Activated CD4-positive, alpha-beta T cell treated with anti-CD3 and anti-CD28 coated beads for 1 hour (primary cell): Measurements from ENCODE around the gene SMARCC2.
"Not testable (repeated sequence)": the region's sequence is repeated elsewhere in the genome, so short reads cannot be mapped to it uniquely, and the experiment has no call there.

Source experiments
- DNase-seq: peaks from one replicate; pipeline ENCODE4 v3.0.0-alpha.2; 2020

Gene SMARCC2

GRCh38 chr12:56162468-56163290 is 26.6 kb downstream of the SMARCC2 start:
- DNase-seq: no peak

DNA sequence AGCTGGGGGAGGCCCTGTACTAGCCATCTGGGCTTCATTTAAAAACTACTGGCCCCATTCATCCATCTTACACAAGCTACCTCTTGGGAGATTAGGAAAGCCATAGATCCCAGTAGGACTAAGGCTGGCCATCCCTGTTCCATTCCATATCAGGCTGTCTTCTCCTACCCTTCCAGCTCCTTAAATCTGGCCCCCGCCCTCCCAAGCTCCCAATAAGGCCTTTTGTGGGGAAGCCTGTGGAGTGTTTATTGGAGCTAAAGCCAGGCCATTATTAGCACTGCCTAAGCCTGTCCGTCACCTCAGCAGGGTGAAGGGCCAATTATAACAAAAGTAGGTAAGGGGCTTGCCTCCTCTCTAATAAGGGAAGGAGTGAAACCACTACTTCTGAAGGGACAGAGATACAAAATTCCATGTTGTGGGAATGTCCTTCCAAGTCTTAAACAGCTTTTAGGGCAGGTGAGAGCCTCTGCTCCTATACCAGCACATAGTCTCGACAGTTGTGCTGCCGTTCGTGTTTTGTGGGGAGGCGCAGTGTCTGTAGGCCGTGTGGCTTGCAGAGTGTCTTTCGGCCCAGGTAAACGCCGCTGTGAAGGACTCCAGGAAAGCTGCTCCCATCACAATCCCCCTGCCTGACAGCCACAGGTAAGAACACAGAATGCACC is 27.5 kb downstream of the SMARCC2 start:
- no peak for DNase-seq

- DNase-seq: no peak
Observed at GRCh38 chr12:56160894-56161689, 28.2 kb downstream of the SMARCC2 start.

DNA sequence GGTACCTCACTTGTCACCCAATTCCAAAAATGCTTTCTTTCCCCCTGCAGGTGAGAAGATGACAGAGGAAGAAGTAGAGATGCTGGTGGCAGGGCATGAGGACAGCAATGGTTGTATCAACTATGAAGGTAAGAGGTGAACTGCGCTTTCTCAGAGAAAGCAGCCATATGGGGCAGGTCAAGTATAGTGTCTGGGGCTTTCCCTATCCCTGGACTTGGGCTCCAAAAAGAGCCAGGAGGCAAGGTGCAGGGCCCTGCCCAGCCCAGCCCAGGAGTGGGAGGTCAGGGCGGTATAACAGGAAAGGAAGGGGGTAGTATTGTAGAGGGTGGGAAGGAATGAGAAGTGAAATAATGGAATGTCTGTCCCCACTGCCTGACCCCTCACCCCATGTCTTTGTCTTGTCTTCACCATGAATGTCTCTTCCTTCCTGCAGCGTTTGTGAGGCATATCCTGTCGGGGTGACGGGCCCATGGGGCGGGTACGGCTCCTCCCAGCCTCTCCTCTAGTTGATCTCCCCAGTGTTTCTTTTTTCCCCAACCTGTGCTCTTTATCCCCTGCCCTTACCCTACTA is 29.0 kb downstream of the SMARCC2 start:
- peak; percentile 45 for DNase-seq

GRCh38 chr12:56159482-56160192 is 29.6 kb downstream of the SMARCC2 start:
- DNase-seq: no peak

GRCh38 chr12:56158926-56159461 is 30.3 kb downstream of the SMARCC2 start:
- no peak for DNase-seq

DNA sequence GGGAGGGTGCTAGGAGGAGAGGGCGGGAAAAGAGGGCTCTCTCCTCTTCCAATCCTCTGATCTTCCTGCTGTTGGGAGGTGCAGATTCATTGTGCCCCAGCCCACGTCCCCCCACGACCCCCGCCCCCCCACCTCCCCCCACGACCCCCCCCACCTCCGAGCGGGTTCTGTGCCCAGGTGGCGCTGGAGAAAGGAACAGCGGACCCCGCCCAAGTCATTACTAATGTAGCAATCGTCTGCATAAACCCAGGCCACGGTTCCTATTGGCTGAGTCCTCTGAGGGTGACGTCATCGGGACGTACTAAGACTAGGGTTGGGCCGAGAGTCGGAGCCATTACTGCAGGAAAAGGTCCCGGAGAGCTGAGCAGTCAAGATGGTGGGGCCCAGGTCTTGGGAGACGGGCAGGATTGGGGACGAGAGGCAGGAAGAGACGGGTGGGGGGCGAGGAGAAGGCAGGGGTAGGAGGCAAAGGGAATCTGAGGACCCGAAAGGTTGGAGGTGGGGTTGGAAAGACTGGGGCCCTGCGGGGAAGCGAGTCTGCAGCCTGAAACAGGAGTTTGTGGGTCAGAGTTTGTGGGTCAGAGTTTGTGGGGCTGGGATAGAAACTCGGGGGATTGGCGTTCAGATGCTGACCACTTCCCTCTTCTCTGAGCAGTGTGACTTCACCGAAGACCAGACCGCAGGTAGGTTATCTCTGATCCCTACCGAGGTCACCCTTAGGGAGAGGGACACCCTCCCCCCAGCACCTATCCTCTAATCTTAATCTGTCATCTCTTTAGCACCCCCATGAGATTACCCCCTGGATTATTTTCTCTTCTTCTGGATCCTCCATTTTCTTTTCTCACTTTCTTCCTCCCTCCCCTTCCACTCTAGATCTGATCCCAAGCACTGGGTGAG is 31.0 kb downstream of the SMARCC2 start, which contains the start of gene MYL6:
TSS of gene MYL6 (plus strand) at position 331 of the 897 bp plus-strand sequence. CDS start at position 374, 43 bp downstream.
- DNase-seq: peak; percentile 84

GRCh38 chr12:56157201-56158028 is 31.9 kb downstream of the SMARCC2 start:
- peak; percentile 40 for DNase-seq

- DNase-seq: not testable (repeated sequence)
Observed at GRCh38 chr12:56156464-56157200, 32.7 kb downstream of the SMARCC2 start.

- no peak for DNase-seq
Observed at GRCh38 chr12:56155256-56155845, 33.9 kb downstream of the SMARCC2 start.

DNA sequence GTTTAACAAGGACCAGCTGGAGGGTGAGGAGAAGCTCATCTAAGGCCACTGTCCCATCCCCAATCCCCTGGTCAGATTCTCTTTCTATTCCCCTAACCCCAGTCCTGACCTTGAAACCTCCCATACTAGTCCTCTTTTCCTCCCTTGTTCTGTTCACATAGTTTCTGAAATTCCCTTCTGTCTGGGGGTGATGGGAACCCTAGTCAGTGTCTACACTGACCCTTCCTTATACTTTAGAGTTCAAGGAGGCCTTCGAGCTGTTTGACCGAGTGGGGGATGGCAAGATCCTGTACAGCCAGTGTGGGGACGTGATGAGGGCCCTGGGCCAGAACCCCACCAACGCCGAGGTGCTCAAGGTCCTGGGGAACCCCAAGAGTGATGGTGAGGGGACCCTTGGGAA is 34.5 kb downstream of the SMARCC2 start:
- DNase-seq: no peak

- DNase-seq: no peak
Observed at GRCh38 chr12:56154246-56154771, 35.0 kb downstream of the SMARCC2 start.

- DNase-seq: no peak
Observed at GRCh38 chr12:56153678-56154065, 35.6 kb downstream of the SMARCC2 start.

DNA sequence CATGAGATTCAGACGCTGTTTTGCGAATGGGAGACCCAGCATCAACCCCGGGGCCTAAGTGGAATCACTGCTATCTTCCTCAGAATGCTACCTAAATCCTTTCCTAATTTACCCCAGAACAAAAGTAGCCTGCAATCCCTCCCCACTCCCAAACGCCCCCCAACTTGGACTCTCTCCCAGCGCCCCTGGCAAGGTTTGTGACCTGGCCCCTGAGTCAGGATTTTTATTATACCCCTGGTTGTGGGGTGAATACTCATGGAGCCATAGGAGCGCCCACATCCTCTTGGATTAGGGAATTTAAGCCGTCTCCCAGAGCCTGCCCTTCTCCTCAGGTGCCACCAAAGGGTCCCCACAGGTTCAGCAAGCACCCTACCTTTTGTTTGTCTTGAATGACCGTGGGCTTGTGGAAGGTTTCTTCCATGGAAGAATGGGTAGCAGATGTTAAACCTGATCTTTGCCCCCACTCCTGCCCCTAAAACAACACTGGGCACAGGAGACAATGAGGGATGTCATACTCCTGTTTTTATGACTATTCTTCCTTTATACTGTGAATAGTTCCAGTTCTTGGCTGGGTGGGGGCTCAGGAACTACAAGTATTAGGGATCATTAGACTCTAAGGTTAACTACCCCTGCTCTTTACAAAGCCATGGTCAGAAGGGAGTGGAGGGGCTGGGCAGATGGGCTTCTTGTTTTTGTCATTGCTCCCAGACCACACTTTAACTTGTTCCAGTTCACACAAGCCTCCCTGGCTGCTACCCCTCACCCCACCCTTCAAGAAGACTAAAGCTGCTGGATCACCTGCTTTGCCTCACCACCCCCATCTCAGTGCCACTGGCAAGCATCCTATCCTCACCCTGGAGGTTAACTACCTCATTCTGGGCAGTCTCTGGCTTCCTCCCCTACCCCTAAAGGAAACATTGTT is 36.3 kb downstream of the SMARCC2 start:
- DNase-seq: no peak

- DNase-seq: peak; percentile 90
Observed at GRCh38 chr12:56152132-56152755, 37.0 kb downstream of the SMARCC2 start, which contains the start of gene MYL6B. MYL6B (plus strand) TSS chr12:56152587; CDS start chr12:56153919, 1,332 bp downstream.

DNA sequence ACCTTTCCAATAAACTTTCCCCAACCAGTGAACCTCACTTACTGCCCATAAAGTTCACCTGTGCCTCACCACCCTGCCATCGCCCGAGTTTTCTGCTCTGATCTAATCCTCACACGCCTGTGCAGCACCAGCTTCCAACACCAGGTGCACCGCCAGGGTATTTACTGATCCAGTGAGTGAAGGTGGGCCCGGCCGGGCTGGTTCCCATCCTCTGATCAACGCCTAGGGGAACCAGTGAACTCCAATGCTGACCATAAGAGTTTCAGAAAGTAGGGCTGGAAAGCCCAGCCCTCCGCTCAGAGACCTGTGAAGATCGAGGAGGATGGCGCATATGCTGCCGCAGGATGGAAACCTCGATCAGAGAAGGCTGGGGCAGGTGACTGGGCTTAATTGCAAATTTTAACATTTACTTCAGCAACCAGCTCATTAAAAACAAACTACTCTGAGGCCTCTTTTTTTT is 37.6 kb downstream of the SMARCC2 start:
- DNase-seq: peak; percentile 46

DNA sequence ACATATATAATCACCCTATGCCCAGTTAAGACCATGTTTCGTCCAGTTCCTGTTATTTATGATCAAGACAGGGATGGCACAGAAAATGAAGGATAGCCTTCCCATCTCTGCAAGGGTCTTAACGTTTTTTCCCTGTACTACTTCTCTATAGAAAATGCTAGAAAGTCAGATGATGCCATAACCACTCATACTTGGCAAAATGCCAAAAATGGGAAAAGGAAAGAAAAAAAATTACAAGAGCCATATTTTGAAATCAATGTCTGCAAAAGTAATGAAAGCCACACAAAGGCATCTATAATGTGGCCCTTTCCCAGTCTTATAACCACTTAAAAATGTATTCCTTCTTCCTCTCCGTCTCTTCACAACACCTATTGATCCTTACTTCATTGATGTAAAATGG is 38.7 kb downstream of the SMARCC2 start:
- DNase-seq: no peak
